HG03064 (cell line): ENCODE results near the gene AKT3.

Experiments
- ATAC-seq: cut with Tn5 transposase; IDR thresholded peaks from one replicate; pipeline ENCODE4 v1.9.1; 2021; ENCODE audit warnings: low read depth; ENCODE audit not compliant: unreplicated experiment

AKT3 gene

DNA sequence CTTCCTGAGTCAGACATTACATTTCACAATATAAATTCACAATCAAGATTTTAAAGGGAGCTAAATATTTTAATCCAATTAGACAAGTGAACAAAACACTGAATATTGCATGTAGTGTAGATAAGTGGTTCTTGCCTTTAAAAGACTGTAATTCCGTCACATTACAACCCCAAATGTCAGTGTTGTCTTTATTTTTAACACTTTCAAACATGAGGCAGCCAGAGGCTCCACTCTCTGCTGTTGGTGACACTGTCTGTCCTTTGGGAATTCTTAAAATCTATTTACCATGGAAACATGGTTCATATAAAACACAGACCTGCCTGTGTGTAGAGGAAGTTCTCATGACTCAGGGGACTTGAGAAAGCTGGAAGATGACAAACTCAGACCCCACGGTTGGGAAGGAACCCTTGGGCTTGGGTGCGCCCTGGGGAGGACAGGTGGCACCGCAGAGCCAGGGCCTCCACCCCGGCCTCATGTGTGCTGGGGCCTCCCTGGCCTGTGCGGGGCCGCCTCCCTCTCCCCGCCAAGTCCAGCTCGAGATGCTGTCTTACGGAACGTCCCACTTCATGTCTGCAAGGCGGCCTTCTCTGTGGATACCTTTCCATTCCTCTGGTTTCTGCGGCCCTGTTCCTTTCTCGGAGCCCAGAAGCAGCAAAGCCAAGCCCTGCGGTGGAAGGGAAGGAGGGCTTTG, 355.2 kb downstream of the AKT3 start:
- no peak for ATAC-seq

DNA sequence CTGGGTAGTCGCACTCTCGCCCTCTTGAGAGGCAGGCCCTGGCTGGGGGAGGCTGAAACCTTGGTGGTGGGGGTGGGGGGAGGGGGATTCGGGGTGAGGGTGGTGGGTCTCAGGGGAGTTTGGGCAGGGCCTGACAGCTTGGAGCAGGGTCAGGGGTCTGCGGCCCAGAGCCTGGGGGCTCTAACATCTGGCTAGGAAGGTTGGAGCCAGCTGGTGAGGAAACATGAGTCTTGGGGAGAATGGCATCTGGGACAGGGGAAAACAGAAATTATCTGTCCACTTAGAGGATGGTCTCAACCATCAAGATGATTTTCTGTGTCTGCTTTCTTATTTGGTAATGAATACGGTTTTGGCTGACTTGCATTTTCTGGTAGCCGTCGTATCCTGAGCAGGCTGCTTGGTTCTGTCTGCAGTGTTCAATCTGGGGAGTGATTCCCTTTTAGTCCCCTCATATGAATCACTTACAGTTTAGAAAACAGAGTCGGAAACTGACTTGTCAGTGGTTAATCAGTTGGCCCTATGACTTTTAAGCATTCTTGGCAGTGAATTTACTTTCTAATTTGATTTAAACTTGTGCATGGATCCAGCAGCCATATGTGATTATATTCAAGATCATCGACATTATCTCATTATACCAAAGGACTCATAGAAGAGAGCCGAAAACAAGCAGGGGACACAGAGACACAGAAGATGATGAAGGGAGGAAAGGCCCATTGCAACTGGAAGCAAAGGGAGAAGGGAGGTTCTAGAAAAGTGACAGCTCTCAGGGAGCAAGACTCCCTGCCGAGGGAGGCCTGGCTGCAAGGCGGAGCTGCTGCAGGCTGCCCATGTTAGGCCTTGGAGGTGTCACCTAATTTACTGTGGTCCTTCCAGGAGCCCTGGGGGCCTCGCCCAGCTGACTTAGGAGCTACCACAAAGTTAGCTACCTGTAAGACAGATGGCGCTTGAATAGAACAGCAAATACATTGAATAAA, 356.6 kb downstream of the AKT3 start:
- ATAC-seq, result no peak

DNA sequence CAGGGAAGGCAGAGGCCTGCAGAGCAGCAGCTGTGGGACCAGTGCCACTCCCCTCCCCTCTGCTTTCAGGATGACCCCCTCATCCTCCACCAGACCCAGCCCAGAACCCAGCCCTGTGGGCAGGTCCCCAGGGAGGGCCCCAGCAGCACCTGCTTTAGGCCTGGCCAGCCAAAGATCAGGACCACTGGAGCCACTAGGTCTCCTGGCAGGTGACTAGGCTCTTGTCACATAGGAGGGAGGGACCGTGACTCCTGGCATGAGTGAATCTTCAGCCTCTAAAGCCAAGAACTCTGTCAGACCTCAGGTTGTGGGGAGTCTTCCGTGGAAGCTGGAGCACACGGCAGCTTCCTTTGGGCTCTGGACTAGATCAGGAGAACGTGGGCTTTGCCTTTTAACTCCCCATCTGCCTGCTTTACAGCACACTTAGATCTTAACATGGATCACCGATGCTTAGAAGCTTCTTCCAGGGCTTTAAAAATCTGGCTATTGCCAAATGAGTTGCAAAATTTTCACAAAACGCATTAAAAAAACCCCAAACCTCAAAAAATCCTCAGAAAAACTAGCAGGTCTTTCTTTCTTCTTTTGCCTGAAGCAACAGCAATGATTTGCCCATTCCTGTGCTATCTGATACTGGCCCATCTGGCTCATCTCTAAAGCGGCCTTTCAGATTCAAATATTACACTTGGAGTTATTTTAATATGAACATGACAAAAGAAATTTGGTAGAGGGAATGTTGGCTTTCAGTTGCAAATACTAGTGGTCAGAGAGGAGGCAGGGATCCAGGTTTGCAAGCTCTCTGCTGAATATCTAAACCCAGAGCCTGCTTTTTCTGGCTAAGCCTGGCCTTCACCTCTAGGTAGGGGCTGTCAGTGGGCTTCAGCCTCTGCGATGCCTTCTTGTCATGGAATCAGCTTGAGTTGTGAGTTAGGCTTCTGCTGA, 359.0 kb downstream of the AKT3 start:
- ATAC-seq, result no peak

DNA sequence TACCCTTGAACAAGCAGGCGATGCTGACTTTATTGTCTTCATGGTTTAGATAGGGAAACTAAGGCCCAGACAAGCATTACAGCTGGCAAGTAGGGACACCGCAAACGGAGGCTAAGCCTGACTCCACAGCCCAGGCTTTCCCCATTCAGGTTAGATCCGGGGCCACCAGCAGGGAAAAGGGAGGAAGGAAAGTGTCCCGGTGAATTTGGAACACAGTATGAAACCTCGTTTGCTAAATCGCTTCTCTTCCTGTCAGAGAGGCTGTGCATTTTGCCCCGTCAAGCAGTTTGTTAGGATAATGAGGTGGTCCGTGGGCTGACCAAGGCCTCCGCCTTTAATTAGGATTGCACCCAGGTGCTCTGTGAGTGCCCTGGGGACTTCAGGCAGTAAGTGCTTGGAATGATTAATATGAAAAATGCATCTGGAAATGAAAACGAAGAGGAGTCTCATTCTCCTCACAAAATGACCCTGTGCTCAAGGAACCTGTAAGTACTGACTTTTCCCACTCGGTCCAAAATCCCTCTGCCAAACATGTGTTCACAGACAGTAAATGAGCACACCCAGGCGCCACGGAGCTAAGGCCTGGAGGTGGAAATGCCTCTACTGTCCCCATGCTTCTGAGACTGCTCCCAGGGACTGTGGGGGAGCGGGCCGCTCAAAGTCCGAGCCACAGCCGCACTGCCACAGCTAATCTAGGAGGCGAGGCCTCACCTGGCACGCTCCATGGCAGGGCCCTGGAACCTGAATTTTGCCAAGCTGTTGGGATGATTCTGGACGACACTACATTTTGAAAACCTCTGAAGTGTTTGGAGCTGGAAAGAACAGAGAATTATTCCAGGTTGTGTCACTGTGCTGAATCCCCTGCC, 360.1 kb downstream of the AKT3 start:
- no peak for ATAC-seq

DNA sequence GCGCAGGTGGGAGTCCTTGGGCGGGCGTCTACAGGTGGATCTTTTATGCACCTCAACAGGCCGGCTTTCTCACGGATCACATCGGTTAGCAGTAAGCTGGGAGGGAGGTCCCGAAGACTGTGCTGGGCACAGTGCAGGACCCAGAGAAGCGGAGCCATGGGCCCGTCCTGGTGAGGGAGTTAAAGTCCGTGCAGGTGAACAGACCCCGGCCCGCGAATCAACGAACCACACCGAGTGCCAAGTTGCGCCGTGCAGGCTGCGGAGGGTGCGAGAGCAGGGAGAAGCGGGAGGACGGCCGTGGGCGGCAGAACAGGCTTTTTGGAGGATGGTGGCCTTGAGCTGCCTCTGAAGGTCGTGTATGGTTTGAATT, 360.9 kb downstream of the AKT3 start:
- no peak for ATAC-seq

DNA sequence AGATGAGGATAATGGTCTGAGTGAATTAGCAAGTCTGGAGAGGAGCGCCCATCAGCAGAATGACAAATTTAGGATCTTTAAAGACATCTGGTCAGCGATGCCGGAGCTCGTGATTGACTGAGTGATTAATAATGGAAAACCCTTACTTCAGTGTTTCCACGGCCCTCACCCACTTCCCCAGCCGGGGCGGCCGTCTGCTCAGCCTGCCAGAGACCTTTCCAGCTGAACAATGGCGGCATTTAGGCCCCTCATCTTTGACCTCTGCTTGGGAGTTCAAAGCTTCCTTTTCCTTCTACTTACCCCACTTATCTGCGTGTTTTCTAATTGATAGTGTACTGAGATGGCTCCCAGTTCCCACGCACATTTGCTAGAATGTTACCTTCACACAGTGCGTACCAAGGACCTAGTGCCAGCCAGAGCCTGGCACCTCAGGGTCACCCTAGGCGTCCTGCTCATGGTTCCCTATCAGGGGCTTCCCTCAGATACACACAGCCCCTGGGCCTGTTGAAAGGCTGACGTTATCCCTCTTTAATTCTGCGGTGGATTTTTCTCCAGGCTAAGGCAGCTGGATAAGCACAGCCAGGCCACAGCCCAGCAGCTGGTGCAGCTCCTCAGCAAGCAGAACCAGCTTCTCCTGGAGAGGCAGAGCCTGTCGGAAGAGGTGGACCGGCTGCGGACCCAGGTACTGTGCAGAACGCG, 361.4 kb downstream of the AKT3 start:
- ATAC-seq, result no peak

DNA sequence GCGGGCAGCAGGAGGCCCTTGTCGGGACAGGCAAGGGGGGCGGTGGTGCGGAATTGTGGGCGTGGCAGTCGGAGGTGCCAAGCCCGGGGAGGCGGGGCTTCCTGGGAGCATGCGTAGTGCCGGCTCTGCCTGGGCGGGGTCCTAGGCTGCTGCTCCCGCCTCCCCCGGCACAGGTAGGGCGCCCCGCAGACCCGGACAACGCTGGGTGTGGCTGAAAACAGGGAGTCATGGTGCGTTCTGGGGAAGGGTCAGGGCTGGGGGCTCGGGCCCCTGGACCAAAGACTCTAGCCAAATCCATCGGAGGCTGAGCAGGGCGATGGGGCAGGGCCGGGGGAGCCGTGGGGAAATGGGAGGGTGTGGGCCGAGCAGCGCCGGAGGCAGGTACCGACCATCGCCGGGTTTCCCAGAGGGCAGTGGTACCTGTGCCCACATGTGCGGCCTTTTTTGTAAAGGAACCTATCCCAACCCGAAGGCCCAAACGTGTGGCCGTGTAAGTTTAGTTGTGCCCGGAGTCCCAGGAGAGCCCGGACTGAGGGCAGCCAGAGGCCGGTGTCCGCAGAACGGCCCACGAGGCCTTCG, 362.3 kb downstream of the AKT3 start:
- ATAC-seq, result no peak

DNA sequence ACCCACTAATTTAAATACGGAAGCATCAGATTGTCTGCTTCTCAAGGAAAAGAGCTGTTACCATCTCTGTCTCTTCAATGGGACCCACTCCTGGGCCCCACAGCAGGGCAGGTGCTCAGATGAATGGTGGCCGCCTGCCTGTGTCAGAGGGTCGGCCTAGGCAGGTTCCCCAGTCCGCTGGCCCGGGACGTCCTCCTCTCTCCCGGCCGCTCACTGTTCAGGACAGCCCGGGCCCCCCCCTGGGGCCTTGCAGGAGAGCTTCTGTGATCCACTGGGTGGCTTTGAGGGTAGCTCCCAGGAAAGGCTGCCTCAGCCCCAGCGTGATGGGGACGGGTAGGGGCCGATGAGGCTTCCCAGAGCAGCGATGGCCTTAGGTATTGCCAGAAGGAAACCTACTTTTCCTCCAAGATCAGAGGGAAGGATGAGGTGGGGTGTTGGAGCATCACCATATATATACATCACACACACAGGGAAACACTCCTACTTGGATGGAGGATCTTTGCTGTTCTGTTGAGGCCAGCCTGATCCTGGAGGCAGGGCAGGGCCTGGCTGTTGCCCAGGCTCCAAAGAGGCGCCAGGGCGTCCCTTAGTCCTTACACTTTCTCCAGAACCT, 362.9 kb downstream of the AKT3 start:
- ATAC-seq, result no peak

DNA sequence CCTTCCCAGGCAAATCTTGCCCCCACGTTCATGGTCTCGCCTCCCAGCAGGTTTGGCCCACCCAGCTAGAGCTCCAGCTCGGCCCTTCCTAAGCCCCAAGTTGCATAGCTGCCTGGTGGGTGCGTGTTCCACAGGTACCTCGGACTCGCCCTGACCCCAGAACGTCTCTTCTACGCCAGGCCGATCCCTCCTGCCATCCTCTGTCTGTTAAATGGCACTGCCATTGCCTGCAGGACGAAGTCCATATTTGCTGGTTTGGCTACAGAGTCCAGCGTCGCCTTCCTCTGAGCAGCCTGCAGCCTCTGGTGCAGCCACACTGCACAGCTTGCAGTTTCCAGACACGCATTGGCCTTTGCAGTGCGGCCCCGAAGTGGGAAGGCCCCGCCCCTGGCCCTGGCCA, 366.1 kb downstream of the AKT3 start:
- no peak for ATAC-seq

DNA sequence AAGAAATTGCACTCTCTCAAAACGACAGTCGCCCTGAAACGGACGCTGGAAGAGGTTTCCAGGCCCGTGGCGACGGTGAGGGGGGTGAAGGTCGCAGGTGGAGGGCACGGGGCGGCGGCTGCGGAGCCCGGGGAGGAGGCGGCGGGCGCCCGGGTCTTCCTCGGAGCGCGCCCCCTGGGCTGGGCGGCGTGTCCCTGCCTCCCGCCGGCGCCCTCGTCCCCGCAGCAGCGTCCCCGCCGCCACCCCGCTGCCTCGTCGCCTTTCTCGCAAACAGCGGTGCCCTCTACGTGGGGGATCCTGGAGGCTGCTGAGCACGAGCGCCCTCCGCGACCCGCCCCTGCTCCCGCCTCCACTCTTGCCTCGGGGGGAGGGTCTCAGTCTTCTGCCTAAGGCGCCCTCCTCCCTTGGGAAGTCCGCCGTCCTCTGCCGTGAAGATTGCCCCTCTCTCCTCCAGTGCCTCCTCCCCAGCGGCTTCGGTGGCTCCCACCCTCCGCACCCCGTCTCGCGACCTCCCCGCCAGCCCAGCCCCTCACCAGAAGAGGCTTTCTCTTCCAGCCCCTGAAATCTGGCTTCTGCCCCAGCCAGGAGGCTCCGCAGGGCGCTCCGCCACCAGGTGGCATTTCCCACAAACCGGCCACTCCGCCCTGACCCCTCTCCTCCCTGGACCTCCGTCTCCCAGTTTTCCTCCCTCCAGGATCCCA, 366.8 kb downstream of the AKT3 start:
- ATAC-seq, result no peak

DNA sequence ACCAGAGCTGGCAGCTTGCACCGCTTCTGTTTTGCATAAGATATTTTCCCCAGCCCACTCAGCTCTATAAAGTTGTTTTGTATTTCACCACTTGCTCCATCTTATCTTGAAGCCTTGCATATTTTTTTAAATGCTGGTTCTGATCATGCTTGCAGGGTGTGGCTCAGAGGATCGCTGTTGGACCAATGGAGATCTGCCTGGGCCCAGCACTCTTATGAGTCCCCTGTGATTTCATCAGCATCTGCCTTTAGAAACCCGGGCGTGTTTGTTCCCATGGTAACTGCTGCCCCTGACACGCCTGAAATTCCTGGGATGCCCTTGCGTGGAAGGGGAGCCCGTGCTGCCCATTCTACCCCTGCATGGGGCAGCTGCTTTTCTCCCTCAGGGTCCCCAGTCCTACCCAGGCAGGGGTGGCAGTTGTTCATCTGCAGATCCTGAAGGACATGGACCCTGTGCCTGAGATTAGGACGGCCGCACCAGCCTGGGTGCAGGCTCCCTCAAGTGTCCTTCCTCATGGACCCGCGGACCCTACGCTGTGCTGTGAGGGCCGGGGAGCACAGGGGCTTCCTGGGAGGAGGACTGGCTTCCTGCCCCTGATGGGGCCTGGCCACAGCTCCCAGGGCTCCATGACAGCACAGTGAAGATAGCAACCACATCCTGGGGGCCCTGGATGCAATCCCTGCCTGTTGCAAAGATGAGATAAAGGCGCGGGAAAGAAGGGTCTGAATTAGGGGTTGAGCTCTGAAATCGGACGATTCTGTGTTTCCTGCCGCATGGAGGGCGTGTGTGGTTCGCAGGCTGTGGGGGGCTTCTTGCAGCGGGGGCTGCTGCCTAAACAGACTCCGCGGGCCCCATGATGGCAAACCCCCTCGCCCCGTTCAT, 367.7 kb downstream of the AKT3 start:
- ATAC-seq, result no peak

DNA sequence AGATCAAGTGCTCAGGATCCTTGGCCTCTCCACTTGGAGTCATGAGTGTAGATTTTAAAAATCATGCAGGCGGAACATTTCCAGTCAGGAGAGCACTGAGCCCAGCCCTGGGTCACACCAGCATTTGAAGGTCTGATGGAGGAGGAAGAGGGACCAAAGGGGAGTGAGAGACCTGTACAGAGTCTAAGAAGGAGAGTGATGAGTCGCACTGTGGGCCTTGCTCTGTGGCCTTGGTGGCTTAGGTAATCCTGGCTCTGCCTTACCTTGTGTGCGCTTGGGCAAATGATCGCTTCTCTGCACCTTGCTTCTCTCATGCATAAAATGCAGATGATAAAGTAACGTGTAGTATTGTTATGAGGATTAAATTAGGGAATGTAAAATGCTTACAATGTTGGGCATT, 368.9 kb downstream of the AKT3 start:
- ATAC-seq, result no peak

DNA sequence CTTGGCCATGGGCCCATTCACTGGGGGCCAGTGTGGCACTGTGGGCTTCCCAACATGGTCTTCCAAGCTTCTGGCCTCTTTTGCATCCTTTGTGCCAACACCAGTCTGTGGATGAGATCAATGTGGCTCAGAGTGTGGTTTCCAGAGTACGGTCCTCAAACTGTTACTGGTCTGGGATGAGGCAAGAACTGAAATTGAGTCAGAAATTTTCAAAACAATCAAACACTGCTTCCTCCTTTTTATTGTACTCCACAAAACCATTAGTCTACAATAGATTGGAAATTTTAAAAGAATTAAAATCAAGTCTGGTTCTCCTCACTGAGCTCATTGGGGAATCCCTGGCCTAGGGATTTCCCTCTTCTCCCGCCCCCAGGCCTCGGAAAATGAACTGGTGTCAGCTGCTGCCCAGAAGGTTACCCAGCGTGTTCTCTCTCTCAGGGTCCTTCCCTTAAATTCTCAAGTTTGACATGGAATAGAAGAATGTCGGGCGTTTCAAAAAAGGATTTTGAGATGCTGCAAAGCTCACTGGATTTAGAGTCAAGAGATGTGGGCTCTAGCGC, 372.2 kb downstream of the AKT3 start:
- ATAC-seq, result no peak

DNA sequence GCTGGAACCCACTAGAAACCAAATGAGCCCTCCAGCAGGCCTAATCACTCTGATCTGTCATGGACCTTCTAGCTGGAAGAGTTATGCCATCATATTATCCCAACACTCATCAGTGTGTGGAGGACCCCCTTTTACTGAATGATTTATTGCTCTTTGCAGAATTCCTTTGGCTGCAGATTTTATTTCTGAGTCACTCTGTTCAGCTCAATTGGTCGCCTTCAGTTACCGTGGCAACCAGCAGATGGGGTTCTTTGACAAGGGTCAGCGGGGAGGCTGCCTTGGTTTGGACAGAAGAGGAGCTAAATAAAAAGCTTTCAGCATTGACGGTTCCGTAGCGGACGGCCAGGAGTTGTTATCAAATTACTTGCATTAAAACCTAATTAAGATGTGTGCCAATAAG, 374.1 kb downstream of the AKT3 start:
- ATAC-seq, result no peak

DNA sequence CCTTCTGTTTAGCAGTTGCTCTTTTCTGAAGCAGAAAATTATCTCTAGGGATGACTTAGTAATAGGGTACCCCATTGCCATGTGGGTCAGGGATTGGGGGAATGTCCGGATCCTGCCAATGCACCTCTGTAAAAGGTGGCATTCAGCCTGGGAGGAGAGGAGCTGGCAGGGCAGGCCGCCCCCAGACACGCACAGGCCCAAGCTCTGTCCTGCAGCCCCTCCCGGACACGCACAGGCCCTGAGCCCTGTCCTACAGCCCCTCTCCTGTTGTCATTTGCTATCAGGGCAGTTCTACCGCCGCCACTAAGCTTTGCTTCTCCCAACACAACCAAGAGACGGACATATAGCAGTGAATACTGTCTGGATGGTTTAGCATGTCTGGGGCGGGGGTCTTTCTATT, 375.1 kb downstream of the AKT3 start:
- no peak for ATAC-seq

DNA sequence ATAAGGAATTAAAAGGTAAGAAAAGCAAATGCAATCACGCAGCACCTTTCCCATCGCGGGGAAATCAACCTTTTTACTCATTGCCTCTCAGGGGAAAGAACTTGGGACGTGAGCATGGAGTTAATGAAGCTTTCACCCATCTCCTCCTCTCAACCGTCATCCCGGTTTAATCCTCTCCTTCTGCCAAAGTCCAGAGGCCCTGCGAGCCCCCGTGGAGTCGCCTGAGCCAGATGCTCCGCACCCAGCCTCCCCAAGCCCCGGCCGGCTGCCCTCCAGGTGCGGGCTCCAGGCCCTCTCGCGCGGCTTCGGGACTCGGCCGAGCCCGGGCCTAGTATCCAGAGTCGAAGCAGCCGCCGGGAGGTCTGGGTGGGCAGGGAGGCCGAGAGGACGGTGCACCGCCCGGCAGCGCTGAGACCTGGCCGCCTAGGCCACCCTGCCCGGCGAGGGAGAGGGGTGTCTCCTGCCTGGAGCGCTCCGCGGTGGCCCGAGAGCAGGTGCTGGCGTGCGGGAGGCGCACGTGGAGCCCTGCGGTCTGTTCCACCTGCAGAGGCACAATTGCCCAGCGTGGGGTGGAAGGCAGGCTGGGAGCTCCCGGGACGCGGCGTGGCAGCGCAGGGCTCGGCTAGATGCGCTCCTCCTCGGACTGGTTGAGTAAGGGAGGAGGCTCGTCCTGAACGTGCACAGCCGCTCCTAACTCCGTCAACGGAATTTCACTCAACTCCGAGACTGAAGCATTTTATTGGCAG, 375.7 kb downstream of the AKT3 start:
- no peak for ATAC-seq
